Mucosa of descending colon (tissue), 3 donors: ENCODE data around the gene TXNDC8. TPM values are rescaled to one million over a fixed set of nuclear protein-coding genes. Genes with fewer than 3 reads are reported as not detected.
"Not testable (repeated sequence)": the region's sequence is repeated elsewhere in the genome, so short reads cannot be mapped to it uniquely, and the experiment has no call there.

Experiments
- ATAC-seq: fragments of 200-7000 bp; cut with Tn5 transposase; one replicate; pipeline ENCODE4 v1.9.1; 2020; ENCODE audit warnings: mild to moderate bottlenecking, moderate library complexity
- DNase-seq, 3 donors: peaks; one replicate each; pipeline ENCODE4 v3.0.0-alpha.2; 2020
- H3K36me3 ChIP-seq: fragments of 200-600 bp; one replicate; pipeline ENCODE4 v1.8.0; 2021; ENCODE audit warnings: low read depth, mild to moderate bottlenecking
- H3K4me1 ChIP-seq: fragments of 200-600 bp; one replicate; pipeline ENCODE4 v1.8.0; 2021; ENCODE audit warnings: low read depth, mild to moderate bottlenecking
- H3K4me3 ChIP-seq: fragments of 200-600 bp; one replicate; pipeline ENCODE4 v1.8.0; 2021; ENCODE audit warnings: mild to moderate bottlenecking
- H3K9me3 ChIP-seq: fragments of 200-600 bp; one replicate; pipeline ENCODE4 v1.8.0; 2021; ENCODE audit warnings: mild to moderate bottlenecking
- intact Hi-C, 2 donors: fragments of 100-400 bp; cut with DNase I in 1 of 2; cut with micrococcal nuclease in 1 of 2; formaldehyde crosslinking; loops; one replicate each; pipeline versions ENCODE4 v1.11.0 to v1.11.1; 2022; cut with DNase I, micrococcal nuclease
- long read RNA-seq, 2 donors: library from polyadenylated mRNA; unstranded; transcript quantifications; one replicate each; pipeline ENCODE4 v2.0.0, GENCODE V29; 2019 to 2021
- total RNA-seq, 3 donors: library from RNA; stranded (reverse); fragmentation: NEBNext Ultra II Directional in 2 of 3; extraction: Animal tissue kit (Norgen Biotek cat#: 25700) in 2 of 3; gene quantifications; one replicate each; pipeline versions ENCODE4 v1.2.1 to v1.2.4, GENCODE V29; 2021 to 2023
- TF ChIP-seq, protein P1 (sequence below): fragments of 200-600 bp; IDR thresholded peaks from one replicate; pipeline ENCODE4 v1.8.0; 2022; ENCODE audit warnings: antibody characterized with exemption, mild to moderate bottlenecking
- donor health status: DM: no; HTN: no; CAD: no; lungs with moderate emphysema.
- donor health status: DM: no; HTN: no; CAD: no.
- donor health status: DM: no; HTN: yes; CAD: no.

Gene TXNDC8
- total RNA-seq: not detected
- long read RNA-seq, donor 1: 0 reads
- long read RNA-seq, donor 2: 0 reads

- ATAC-seq (peak; percentile 20), DNase-seq (no peak)
- H3K9me3 ChIP-seq: no peaks in the 10 kb centered on the region
- no peaks in the 10 kb centered on the region for H3K36me3 ChIP-seq
- H3K4me1 ChIP-seq: no peaks in the 10 kb centered on the region
- no peak within 1 kb of the TSS for H3K4me3 ChIP-seq
- intact Hi-C loops: no loop called here
- TF ChIP-seq, protein P1, sequence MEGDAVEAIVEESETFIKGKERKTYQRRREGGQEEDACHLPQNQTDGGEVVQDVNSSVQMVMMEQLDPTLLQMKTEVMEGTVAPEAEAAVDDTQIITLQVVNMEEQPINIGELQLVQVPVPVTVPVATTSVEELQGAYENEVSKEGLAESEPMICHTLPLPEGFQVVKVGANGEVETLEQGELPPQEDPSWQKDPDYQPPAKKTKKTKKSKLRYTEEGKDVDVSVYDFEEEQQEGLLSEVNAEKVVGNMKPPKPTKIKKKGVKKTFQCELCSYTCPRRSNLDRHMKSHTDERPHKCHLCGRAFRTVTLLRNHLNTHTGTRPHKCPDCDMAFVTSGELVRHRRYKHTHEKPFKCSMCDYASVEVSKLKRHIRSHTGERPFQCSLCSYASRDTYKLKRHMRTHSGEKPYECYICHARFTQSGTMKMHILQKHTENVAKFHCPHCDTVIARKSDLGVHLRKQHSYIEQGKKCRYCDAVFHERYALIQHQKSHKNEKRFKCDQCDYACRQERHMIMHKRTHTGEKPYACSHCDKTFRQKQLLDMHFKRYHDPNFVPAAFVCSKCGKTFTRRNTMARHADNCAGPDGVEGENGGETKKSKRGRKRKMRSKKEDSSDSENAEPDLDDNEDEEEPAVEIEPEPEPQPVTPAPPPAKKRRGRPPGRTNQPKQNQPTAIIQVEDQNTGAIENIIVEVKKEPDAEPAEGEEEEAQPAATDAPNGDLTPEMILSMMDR: no peak
These were observed at the start of gene TXNDC8 for GRCh38 chr9:110337727-110338126. Gene TXNDC8 (minus strand): TSS chr9:110337863.

- TF ChIP-seq, protein P1: no peak
- H3K4me1 ChIP-seq: no peaks in the 10 kb centered on the region
- no peak overlapping the region for H3K4me3 ChIP-seq
- no peaks in the 10 kb centered on the region for H3K36me3 ChIP-seq
- intact Hi-C loops: no loop called here
- no peak for DNase-seq
- H3K9me3 ChIP-seq: no peaks in the 10 kb centered on the region
- no peak for ATAC-seq
These were observed 45.8 kb upstream of the TXNDC8 start for GRCh38 chr9:110383491-110383890.

GRCh38 chr9:110382731-110383130 lies 45.1 kb upstream of the TXNDC8 start:
- no peak for ATAC-seq
- H3K4me1 ChIP-seq: no peaks in the 10 kb centered on the region
- H3K9me3 ChIP-seq: no peaks in the 10 kb centered on the region
- TF ChIP-seq, protein P1: no peak
- intact Hi-C loops: no loop called here
- DNase-seq: no peak
- no peak overlapping the region for H3K4me3 ChIP-seq
- no peaks in the 10 kb centered on the region for H3K36me3 ChIP-seq

DNA sequence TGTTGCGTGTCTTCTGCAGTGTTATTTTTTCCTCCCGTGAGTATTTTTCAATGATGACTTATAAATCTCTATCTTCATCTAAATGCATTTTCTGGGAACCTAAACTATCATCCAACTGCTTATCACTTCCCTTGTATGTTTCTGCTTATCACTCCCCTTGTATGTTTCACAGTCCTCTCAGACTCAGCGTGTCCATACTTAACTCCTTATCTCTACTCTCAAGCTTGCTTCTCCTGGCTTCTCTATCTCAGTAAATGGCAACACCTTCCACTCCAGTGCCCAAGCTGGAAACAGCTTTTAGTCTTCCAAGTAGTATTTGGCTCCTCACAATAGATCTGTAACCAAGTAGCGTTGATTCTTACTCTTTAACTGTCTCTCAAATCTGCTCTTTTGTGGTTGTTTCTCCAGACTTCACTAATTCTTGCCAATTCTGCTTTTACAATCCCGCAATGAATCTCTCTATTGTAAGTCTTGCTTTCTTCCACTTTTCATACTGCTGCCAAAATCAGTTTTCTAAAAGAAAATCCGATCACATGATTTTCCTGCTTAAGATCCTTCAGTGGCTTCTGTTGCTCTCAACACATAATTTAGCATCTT lies 33.8 kb upstream of the TXNDC8 start:
- Histone ChIP-seq H3K4me1 (no peaks in the 10 kb centered on the region), H3K4me3 (no peak overlapping the region), H3K36me3 (no peaks in the 10 kb centered on the region), H3K9me3 (no peaks in the 10 kb centered on the region)
- intact Hi-C loops: no loop called here
- DNase-seq (no peak), ATAC-seq (no peak)
- TF ChIP-seq, protein P1: no peak

- no peaks in the 10 kb centered on the region for H3K4me1 ChIP-seq
- H3K4me3 ChIP-seq: no peak overlapping the region
- DNase-seq (no peak), ATAC-seq (no peak)
- H3K36me3 ChIP-seq: no peaks in the 10 kb centered on the region
- intact Hi-C loops: no loop called here
- TF ChIP-seq, protein P1: no peak
- H3K9me3 ChIP-seq: no peaks in the 10 kb centered on the region
These were observed 32.7 kb upstream of the TXNDC8 start for GRCh38 chr9:110370315-110370714.

DNA sequence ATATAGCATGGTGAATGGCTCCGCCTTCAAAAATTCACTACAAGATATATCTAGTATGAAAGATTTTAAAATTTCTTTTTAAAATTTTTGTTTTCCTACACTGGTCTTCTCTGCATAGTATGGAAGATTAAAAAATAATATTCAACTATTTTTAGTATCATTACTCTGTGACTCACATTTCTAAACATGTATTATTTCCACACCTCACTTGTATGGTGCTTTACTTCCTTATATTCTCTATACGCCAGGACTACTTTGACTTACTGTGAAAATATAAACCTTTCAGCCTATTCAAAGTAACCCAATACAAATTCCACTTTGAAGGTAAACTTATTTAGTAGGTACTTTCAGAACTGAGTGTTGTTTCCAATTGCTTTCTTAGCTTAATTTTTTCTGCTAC lies 26.8 kb upstream of the TXNDC8 start:
- ATAC-seq: peak; percentile 49
- TF ChIP-seq, protein P1: no peak
- intact Hi-C loops: no loop called here
- Histone ChIP-seq H3K4me1 (no peaks in the 10 kb centered on the region), H3K9me3 (no peaks in the 10 kb centered on the region), H3K4me3 (no peak overlapping the region), H3K36me3 (no peaks in the 10 kb centered on the region)
- no peak for DNase-seq

- H3K36me3 ChIP-seq, H3K9me3 ChIP-seq, H3K4me1 ChIP-seq, H3K4me3 ChIP-seq, intact Hi-C loops, DNase-seq, ATAC-seq: not testable (repeated sequence)
These were observed 21.3 kb upstream of the TXNDC8 start for GRCh38 chr9:110358992-110359391.
